HG02943 (cell line): Measurements from ENCODE around the gene SSX2IP.

Experiments
- ATAC-seq: cut with Tn5 transposase; IDR thresholded peaks from one replicate; pipeline ENCODE4 v1.9.1; 2021; ENCODE audit warnings: mild to moderate bottlenecking, low read depth, moderate library complexity; ENCODE audit not compliant: unreplicated experiment

Gene SSX2IP

DNA sequence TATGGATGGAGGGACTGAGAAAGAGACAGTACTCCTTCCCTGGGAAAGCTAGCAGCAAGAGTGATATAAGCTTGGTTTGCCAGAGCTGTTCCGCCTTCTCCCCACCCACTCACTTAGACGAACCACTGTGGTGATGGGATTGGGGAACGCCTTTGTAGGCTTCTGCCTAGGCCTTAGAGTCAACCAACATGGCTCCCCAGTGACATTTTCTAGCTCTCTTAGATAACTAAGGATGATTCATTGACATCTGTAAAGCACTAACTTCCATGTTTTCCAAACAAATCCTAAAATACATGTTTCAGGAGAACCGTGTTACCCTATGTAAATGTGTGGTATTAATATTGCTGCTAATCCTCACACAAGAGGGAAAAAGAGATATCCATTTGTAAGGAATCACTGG lies 21.6 kb upstream of the SSX2IP start:
- ATAC-seq: no peak

DNA sequence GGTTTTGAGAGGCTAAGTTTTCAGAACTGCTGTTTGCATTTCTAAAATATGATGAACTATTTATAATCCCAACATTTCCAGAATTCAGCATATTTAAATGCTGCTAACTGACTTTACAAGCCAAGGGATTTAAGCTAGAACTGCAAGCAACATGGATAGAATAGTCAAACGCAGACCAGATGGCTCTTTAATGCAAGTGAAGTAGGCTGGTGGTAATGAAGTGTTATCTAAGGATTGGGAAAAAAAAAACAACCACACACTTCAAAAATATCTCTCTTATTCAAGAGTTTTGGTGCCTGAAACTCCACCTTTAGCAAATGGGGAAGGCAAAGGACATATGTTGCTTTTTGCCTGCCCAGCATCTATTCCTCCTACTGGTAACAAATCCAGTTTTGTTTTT lies 20.9 kb upstream of the SSX2IP start:
- no peak for ATAC-seq

DNA sequence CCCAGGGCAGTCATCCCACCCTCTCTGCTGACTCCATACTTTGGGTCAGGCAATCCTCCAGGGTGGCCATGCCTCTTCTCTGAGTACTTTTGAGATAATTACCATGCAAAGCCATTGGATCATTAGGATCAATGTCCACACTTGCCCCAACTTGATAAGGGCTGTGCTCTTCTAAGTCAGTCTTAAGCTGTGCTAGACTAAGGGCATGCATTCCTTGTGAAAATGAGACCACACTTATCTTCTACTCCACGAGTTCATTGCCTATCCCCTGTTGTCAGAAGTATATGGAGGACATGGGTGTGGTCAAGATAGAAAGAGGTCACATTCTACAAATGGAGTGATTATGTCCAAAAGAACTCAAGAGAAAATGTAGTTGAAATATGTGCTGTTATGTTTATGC lies 18.9 kb upstream of the SSX2IP start:
- no peak for ATAC-seq

DNA sequence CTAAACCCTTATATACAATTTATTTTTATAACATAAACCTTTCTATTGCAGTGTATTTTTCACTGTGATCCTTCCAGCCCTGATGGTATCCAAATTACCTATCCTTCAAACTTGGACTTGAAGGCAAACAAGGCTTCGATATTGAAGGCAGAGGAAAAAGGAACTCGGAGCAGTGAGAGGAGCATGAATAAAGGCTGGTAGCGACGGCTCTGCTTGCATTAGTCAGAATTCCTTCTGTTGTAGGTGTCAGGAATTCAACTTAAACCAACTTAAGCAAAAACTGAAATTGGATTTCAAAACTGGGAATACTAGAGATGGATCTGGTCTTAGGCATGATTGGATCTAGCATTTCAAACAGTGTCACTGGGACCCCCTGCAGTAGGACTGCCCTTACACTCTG lies 17.8 kb upstream of the SSX2IP start:
- no peak for ATAC-seq

DNA sequence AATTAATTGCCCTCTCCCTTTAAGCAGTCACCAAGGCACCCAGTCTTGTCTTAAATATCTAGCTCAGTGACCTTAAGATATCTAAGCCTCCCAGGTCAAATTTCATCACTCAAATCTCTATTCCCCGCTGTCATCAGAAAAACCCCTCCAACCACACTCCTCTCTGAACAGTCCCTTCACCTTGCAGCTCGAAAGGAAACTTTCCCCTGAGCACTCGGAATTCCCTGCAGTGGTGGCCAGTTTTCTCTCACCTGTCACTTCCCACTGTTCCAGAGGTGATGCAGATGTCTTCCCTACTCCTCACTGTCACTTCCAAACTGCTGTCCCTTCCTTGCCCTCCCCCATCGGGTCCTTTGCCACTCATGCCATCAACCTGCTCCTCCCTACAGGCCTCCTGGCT lies 15.3 kb upstream of the SSX2IP start:
- ATAC-seq: no peak

DNA sequence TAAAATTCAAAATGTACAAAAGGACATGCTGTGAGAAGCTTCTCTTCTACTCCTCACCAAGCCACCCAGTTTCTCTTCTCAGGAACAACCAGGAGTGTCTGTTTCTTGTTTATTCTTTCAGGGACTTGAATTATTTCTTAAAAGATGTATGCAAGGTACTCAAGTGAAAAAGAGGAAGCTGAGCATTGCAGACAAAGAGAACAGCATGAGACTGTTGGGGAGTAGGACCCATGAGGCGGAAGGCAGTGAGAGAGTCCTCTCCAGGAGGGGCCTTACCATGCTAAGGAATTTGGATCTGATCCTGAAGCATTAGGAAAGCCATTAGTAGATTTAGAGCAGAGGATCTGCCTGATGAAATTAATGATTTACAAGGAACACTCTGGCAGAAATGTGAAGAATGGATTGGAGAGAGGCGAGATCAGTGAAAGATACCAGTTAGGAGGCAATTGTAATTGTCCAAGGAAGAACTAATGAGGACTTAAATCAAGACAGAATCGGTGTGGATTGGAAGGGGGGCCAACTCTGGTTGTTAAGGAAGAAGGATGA lies 14.7 kb upstream of the SSX2IP start:
- no peak for ATAC-seq

DNA sequence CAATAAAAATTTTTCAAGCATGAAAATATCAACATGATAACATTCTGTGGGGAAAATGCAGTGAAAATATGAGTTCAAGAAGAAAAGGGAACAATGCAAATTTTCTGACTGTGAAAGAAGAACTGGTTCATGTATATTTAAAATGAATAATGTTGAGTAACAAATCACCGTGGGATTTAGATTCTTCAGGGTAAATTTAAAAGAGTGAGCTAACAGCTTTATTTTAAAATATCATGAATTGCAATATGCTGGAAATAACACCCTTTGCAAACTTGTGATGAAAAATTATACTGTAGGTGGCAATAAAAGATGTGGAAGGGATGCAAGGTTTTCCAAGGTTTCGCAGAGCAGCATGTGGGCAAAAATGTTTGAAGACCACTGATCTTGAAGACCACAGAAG lies 13.2 kb upstream of the SSX2IP start:
- ATAC-seq: no peak

DNA sequence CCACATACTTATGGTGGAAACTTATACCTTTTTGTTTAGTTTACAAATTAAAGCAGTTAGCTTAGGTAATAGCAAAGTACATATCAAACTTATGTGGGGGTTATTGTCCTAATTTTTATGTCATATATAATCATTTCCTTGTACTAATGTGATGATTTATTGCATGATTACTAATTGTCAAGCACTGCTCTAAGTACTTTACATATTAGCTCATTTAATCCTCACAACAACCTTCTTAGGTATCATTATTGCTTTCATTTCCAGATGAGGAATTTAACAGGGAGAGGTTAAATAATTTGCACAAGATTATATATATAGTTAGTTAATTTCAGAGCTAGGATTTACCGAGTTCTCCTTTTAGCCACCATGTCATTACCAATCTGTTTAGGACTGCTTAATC lies 11.9 kb upstream of the SSX2IP start:
- ATAC-seq: no peak

DNA sequence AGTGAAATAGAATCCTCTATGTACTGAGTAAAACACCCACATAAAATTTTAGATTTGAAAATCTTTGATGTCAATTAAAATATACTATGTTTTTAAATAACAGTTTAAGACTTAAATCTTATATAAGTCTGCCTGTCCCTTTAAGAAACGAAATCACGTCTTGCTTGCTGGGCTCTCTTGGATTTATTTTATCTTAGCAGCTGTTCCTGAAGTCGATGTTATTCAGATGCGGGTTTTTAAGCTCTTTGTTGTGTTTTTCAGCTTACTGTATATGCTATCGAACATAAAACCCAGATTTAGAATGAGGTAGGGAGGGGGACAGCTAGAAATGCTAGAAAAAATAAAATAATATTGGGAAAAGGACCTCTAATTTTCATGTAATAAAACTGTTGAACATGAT lies 11.1 kb upstream of the SSX2IP start:
- ATAC-seq: no peak

DNA sequence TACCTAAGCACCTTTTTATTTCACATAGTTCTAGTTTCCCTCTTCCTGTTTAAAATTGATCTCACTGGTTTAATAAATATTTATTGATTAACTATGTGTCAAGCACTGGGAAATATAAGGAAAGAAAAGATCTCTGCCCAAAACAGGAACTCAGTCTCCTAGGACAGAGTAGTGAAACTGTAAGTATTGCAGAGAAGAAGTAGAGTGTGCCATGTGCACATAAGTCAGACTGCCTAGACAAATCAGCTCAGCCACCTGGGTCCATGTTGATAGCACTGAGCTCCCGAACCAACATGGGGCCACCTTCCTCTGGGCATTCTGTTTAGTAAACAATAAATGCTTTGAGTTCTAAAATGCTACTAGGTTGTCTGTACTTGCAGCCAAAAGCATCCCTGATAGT lies 9.8 kb upstream of the SSX2IP start:
- ATAC-seq: no peak

DNA sequence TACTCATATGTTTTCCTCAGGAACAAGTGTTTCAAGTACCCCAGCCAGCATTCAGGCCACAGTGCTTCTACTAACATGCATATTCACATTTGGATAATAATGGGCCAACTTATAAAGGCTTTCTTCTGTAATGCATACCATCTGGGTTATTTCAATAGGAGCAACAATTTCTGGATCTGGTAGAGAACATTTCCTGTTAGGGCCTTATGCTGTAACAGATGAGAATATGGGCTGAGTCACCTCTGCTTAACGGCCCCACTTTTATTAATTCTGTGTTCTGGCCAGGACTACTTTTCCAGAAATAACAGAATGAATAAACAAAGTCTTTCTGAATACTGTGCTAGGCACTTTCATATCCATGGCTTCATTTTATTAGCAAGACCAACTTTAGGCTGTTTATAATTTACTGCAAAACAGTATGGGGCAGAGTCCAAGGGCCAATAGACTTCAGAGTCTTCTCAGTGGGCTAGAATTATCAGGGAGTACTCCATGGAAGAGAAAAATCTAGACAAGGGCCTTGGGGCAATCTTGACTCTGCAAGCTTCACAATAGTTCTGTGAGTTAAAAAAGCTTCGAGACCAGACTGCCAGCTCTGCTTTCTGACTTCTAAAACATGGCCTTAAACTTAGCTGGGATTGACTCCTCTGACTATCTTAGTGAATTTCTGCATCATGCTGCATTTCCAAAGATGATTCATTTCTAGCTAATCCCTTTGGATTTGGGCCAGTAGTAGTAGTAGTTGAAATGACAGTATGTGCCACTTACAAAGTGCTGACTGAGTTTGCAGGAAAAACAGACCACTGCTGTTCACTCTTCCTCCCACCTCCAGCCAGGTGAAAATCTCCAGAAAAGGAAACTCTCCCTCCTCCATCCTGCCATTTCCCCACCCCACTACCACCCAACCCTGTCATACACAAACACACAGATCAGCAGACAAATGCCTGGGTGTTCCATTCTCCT lies 8.2 kb upstream of the SSX2IP start:
- no peak for ATAC-seq

DNA sequence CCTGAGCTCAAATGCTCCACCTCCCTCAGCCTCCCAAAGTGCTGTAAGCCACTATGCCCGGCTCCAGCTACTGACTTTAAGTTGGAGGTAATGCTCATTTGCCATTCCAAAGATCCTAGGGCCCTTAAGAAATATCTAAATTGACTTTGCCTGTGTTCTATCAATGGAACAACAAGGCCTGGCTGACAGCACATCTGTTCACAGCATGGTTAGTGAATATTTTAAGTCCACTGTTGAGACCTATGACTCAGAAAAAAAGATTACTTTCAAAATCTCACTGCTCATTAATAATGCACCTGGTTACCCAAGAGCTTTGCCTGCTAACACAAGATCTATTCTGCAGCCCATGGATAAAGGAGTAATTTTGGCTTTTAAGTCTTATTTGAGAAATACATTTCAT lies 3.5 kb upstream of the SSX2IP start:
- ATAC-seq: no peak

DNA sequence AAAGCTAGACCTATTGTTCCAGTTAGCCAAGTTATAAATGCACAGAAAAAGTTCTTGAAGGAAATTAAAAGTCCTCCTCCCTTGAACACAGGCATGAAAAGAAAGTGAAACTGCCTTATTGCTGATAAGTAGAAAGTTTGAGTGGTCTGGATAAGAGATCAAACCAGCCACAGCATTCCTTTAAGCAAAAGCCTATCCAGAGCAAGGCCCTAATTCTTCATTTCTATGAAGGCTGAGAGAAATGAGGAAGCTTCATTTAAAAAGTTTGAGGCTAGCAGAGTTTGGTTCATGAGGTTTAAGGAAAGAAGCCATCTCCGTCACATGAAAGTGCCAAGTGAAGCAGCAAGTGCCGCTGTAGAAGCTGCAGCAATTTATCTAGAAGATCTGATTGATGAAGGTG lies 2.7 kb upstream of the SSX2IP start:
- no peak for ATAC-seq

DNA sequence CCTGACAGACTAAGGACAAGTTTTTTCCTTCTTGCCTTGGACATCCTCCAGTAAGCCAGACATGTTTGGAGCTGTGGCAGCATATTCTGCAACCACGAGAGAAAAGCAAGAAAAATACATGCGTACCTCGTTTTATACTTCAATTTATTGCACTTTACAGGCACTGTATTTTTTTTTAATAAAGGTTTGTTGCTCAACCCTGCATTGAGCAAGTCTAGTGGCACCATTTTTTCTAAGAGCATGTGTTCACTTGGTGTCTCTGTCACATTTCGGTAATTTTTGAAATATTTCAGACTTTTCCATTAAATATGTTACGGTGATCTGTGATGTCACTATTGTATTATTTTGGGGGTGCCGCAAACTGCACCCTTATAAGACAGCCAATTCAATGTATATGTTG lies 2.1 kb upstream of the SSX2IP start:
- ATAC-seq: no peak

DNA sequence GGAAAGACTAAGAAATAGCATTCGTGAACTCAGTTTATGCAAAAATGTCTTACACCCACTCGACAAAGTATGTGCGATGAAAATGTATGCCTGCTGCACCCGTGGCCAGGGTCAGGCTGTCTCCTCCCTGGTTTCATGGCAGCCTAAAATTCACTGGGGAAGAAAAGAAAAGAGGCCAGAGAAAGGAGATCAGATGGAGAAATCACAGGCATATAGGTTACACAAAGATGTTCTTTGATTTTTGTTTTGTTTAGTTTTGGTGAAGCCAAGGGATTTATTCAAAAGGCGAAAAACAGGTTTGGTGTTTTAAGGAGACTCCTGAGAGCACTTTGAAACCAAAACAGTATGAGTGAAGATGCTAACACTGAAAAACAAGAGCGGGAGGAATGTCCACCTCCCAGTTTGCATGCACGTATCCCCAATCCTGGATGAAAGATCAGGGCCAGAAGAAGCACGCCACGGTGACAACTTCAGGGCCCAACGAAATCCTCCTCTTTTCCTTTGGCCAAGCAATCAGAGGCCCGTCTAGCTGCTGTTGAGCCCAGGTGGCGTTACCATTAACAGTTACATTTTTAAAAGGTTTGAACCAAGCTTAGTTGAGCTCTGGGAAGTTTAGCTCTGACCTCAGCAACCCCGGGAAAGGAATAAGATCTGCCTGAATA lies 992 bp upstream of the SSX2IP start:
- no peak for ATAC-seq

DNA sequence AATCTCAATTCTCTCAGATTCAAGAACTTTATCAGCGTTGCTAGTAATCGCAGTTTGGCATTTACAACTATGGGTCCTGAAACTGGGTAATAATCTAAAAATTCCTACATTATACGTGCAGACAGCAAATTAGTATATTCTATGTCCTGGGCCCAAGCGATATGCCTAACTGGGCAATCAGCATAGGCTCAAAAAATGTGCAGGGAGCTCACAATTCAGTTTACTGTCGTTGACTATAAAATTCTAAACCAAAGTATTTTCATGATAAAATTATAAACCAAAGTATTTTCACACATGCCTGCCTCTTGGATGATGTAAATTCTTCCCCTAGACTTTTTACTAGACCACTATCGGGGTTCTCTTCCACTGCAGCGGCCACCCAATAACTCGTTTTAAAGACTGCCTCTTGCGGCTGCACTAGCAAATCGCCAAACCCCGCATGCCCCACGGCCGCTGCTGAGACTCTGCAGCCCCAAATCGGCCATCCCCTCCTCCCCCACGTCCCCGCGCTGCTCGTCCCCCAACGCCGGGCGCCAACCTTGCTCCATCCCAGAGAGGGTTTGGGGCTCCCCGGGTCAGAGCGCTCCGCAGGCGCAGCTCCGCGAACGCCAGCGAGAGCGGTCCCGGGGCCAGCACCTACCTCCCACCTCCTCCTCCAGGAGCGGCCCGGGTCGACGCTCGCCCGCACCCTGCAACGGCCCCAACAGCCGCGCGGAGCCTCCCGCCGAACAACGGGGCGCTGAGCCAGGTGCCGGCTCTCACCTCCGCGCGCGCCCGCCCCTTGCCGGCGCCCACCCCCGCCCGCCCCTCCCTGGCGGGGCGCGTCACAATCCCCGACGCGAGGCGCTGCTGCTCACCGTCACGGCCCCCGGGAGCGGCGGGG lies 506 bp downstream of the SSX2IP start:
- ATAC-seq: peak; percentile 27

DNA sequence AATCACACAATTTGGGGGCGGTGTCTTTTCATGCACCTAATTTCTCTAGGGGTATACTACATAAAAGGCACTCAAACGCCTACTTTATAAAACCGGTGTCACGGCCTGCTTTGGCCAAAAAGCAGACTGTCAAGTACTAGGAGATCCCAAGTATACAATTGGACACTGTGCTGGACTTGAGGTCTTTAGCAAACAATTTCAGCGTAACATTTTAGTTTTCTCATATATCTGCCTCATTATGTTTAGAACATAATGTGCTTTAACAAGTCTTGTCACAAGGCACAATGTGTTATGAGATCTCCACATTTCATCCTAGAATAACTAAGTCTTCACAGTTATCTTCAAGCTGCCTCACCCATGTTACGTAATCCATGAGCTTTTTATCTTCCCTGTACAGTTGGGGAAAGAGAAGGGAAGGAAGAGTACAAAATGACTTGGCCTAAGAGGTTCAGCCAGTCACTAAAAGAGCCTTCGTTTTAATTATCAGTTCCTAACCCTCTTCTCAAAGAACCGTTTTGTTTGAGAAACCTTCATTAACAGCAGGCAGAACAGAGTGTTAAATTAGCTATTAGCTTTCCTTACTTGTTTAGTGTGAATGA lies 1.7 kb downstream of the SSX2IP start:
- ATAC-seq: no peak

DNA sequence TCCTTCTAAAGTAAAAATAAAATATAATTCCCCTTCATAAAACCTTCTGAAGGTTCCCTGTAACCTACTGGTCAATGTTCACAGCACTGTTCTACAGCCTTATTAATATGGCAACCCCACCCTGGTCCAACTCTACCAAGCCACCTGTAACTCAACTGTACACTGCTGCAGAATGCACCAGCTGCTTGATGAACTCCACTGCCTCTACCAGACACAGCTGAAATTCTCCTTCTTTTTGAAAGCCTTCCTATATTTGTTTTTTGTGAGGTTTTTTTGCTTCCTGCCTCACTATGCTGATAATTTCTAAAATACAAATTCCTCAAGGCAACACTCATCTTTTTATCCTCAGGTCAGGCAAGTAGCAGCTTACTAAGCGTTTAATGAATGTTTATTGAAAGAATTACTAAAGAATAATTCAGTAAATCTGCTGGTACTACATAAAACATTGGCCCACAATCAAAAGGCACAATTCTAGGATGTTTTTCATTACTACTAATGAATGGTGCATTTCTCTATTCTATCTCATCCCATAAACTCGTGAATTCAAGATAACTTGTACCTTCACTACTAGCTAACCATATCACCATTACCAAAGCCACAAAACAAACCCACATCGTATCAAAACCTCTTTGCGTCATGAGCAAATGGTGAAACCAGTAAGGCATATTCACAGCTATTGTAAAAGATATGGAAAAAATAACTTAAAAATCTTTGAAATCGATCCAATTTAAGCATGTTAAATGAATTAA lies 2.4 kb downstream of the SSX2IP start:
- no peak for ATAC-seq

DNA sequence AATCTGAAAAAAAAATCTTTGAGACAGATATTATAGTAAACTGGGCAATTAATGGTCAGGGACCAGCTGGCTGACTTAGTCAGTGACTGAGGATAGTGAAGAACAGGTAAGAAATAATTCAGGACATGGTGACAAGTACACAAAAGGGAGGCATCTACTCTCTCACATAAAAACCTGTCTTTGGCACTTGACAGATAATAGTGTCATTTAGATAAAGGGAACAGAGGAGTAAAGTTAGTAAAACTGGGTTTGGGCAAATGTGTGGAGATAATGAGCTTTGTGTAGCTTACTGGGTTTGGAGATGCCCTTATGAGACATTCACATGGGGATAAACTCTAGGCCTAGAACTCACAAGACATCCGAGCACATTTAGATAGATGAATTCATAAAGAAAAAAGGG lies 4.0 kb downstream of the SSX2IP start:
- no peak for ATAC-seq

DNA sequence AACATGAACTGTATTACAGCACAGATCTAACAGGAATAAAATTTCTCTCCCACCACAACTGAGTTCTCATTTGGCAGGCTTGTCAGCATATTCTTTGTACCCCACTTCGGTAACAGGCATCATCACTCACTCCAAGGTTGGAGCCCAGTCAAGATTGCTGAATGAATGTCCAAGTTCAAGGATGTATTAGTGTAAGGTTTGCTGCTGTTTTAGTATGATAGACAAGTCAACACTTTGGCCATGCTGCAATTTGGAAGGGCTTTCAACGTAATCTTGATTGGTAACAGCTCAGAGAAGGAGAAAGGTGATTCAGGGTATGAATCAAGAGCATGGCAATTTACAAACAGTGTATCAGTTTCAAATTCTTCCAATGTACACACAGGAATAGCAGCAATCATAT lies 6.8 kb downstream of the SSX2IP start:
- ATAC-seq: no peak
